Measurements from ENCODE around the gene GNG13.

GRCh38 chr16:756428-756827 lies 44.1 kb downstream of the GNG13 start:
- TF ChIP-seq CTCF (IDR thresholded peaks at IDR 0.05) (no peak), POLR2A (IDR thresholded peaks at IDR 0.05) (no peak)
